Measurements from ENCODE around the gene PRDM12.

PRDM12 gene

DNA sequence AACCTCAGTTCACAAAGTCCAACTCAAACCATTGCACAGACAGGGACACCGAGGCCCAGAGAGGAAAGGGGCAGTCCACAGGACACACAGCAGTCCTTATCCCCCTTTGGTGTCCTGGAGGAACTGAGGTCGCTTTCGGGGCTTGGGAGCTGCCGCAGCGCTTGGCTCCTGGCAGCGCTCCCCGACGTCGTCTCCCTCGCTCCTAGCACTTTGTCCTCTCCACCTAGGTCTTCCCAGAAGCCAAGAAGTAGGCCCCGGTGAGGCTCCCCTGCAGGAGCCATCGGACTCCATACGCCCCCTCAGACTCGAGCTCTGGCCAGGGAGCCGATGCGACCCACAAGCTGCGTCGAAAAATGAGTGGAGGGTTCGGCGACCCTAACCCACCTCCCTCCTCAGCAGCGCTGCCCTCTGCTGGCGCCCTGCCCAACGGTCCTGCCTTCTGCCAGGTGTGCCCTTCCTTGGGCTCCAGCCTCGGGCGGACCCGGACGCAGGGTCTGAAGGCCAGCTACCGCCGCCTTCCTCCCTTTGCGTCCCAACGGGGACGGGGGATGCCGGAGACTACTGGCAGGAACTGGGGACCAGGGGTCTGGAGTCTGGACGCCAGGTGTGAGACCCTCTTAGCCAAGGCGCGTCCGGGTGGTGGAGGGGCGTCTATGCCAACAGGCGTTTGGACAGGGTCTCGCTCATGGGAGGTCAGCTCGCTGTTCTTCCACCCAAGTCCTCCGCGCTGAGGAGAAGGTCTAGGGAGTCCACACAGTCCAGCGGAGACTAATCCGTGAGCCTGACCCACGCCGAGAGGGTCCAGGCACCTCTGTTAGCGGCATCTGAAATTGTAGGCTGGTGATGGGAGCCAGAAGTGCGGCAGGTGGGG, 2.1 kb upstream of the PRDM12 start:
- Histone ChIP-seq H3K27me3 (ENCODE audit: control insufficient read depth in 3 of 3, insufficient read depth in 3 of 3, low read depth in 1 of 3, low read length in 3 of 3) (peaks cover 77 to 97% (median 96%) of the 10 kb centered on the region in 3 experiments), H3K79me1 (ENCODE audit: low read depth, low read length) (no peaks in the 10 kb centered on the region), H2BK15ac (ENCODE audit: low read length) (peak overlapping the region; percentile 98), H3K18ac (ENCODE audit: low read length) (peak overlapping the region; percentile 27), H3K4me1 (ENCODE audit: control insufficient read depth in 2 of 2, insufficient read depth in 1 of 2, low read depth in 1 of 2, low read length in 2 of 2) (peaks cover 7 to 24% of the 10 kb centered on the region in 2 donors), H3K9me3 (replicated peaks in 1 of 2; ENCODE audit: control insufficient read depth in 2 of 2, insufficient read depth in 1 of 2, low read depth in 1 of 2, low read length in 2 of 2) (peaks cover 8 to 15% of the 10 kb centered on the region in 2 donors), H3K36me3 (replicated peaks in 1 of 2; ENCODE audit: control insufficient read depth in 2 of 2, insufficient read depth in 2 of 2, low read length in 2 of 2) (no peaks in the 10 kb centered on the region), H3K23ac (ENCODE audit: low read depth, low read length, poor library complexity) (peak overlapping the region; percentile 91), H2BK120ac (ENCODE audit: low read depth, low read length) (peak overlapping the region; percentile 76), H2BK5ac (ENCODE audit: low read length) (peak overlapping the region; percentile 24), H3K9ac (ENCODE audit: low read depth, low read length, poor library complexity) (no peak overlapping the region), H2AK5ac (ENCODE audit: low read depth, low read length) (peak overlapping the region; percentile 98), H2AFZ (ENCODE audit: low read length) (peak overlapping the region; percentile 96), H3K27ac (replicated peaks; ENCODE audit: low read length) (no peak overlapping the region), H4K8ac (ENCODE audit: low read depth, low read length) (peak overlapping the region; percentile 65), H3K4ac (ENCODE audit: low read length) (no peak overlapping the region), H3K4me2 (ENCODE audit: insufficient read depth, low read length, poor library complexity, severe bottlenecking) (peak overlapping the region; percentile 18), H2BK12ac (ENCODE audit: low read length) (peak overlapping the region; percentile 47), H3K4me3 (ENCODE audit: low read length in 2 of 2) (no peak overlapping the region), H4K91ac (ENCODE audit: low read depth, low read length, poor library complexity) (no peak overlapping the region), H3K14ac (ENCODE audit: low read length) (no peak overlapping the region)
- no CpG with 5 or more reads among the region's 49 CpGs for WGBS, 2 donors (ENCODE audit: extremely low coverage in 2 of 2, insufficient read length in 2 of 2, insufficient replicate concordance in 1 of 2)
- DNase-seq (ENCODE audit: low spot score) = no peak

- no peaks in the 10 kb centered on the region for H3K79me1 ChIP-seq (ENCODE audit: low read depth, low read length)
- H2BK120ac ChIP-seq (ENCODE audit: low read depth, low read length) = peak overlapping the region; percentile 76
- peaks cover 77 to 100% (median 99%) of the 10 kb centered on the region in 3 experiments for H3K27me3 ChIP-seq (ENCODE audit: control insufficient read depth in 3 of 3, insufficient read depth in 3 of 3, low read depth in 1 of 3, low read length in 3 of 3)
- peak overlapping the region; percentile 24 for H2BK5ac ChIP-seq (ENCODE audit: low read length)
- H4K91ac ChIP-seq (ENCODE audit: low read depth, low read length, poor library complexity) = no peak overlapping the region
- H3K14ac ChIP-seq (ENCODE audit: low read length) = no peak overlapping the region
- peak overlapping the region; percentile 27 for H3K18ac ChIP-seq (ENCODE audit: low read length)
- H4K8ac ChIP-seq (ENCODE audit: low read depth, low read length) = no peak overlapping the region
- no peak overlapping the region for H3K4me2 ChIP-seq (ENCODE audit: insufficient read depth, low read length, poor library complexity, severe bottlenecking)
- no peaks in the 10 kb centered on the region for H3K36me3 ChIP-seq (replicated peaks in 1 of 2; ENCODE audit: control insufficient read depth in 2 of 2, insufficient read depth in 2 of 2, low read length in 2 of 2)
- peak overlapping the region; percentile 91 for H3K23ac ChIP-seq (ENCODE audit: low read depth, low read length, poor library complexity)
- no peak for DNase-seq (ENCODE audit: low spot score)
- peak overlapping the region; percentile 98 for H2AK5ac ChIP-seq (ENCODE audit: low read depth, low read length)
- no peak overlapping the region for H3K4me3 ChIP-seq (ENCODE audit: low read length in 2 of 2)
- peaks cover 7 to 24% of the 10 kb centered on the region in 2 donors for H3K4me1 ChIP-seq (ENCODE audit: control insufficient read depth in 2 of 2, insufficient read depth in 1 of 2, low read depth in 1 of 2, low read length in 2 of 2)
- no peak overlapping the region for H3K4ac ChIP-seq (ENCODE audit: low read length)
- WGBS, 2 donors (ENCODE audit: extremely low coverage in 2 of 2, insufficient read length in 2 of 2, insufficient replicate concordance in 1 of 2) = no CpG with 5 or more reads among the region's 15 CpGs
- H3K27ac ChIP-seq (replicated peaks; ENCODE audit: low read length) = no peak overlapping the region
- peaks cover 8 to 15% of the 10 kb centered on the region in 2 donors for H3K9me3 ChIP-seq (replicated peaks in 1 of 2; ENCODE audit: control insufficient read depth in 2 of 2, insufficient read depth in 1 of 2, low read depth in 1 of 2, low read length in 2 of 2)
- peak overlapping the region; percentile 79 for H2BK15ac ChIP-seq (ENCODE audit: low read length)
- H2BK12ac ChIP-seq (ENCODE audit: low read length) = peak overlapping the region; percentile 84
- H2AFZ ChIP-seq (ENCODE audit: low read length) = peak overlapping the region; percentile 75
- no peak overlapping the region for H3K9ac ChIP-seq (ENCODE audit: low read depth, low read length, poor library complexity)
Observed at GRCh38 chr9:130662970-130663257, 1.5 kb upstream of the PRDM12 start.

GRCh38 chr9:130663258-130663976, 977 bp upstream of the PRDM12 start:
- Histone ChIP-seq H3K27ac (replicated peaks; ENCODE audit: low read length) (no peak overlapping the region), H2BK15ac (ENCODE audit: low read length) (peak overlapping the region; percentile 79), H3K14ac (ENCODE audit: low read length) (no peak overlapping the region), H3K9ac (ENCODE audit: low read depth, low read length, poor library complexity) (peak overlapping the region; percentile 9), H3K4me3 (ENCODE audit: low read length in 2 of 2) (no peak overlapping the region), H2AFZ (ENCODE audit: low read length) (peak overlapping the region; percentile 75), H2BK120ac (ENCODE audit: low read depth, low read length) (peak overlapping the region; percentile 87), H3K4me2 (ENCODE audit: insufficient read depth, low read length, poor library complexity, severe bottlenecking) (peak overlapping the region; percentile 25), H3K36me3 (replicated peaks in 1 of 2; ENCODE audit: control insufficient read depth in 2 of 2, insufficient read depth in 2 of 2, low read length in 2 of 2) (no peaks in the 10 kb centered on the region), H3K79me1 (ENCODE audit: low read depth, low read length) (no peaks in the 10 kb centered on the region), H2AK5ac (ENCODE audit: low read depth, low read length) (peak overlapping the region; percentile 94), H2BK12ac (ENCODE audit: low read length) (peak overlapping the region; percentile 84), H4K8ac (ENCODE audit: low read depth, low read length) (no peak overlapping the region), H3K23ac (ENCODE audit: low read depth, low read length, poor library complexity) (peak overlapping the region; percentile 91), H3K18ac (ENCODE audit: low read length) (peak overlapping the region; percentile 27), H3K4me1 (ENCODE audit: control insufficient read depth in 2 of 2, insufficient read depth in 1 of 2, low read depth in 1 of 2, low read length in 2 of 2) (peaks cover 7 to 24% of the 10 kb centered on the region in 2 donors), H2BK5ac (ENCODE audit: low read length) (no peak overlapping the region), H3K9me3 (replicated peaks in 1 of 2; ENCODE audit: control insufficient read depth in 2 of 2, insufficient read depth in 1 of 2, low read depth in 1 of 2, low read length in 2 of 2) (peaks cover 6 to 11% of the 10 kb centered on the region in 2 donors), H4K91ac (ENCODE audit: low read depth, low read length, poor library complexity) (no peak overlapping the region), H3K27me3 (ENCODE audit: control insufficient read depth in 3 of 3, insufficient read depth in 3 of 3, low read depth in 1 of 3, low read length in 3 of 3) (peaks cover 76 to 100% (median 99%) of the 10 kb centered on the region in 3 experiments), H3K4ac (ENCODE audit: low read length) (no peak overlapping the region)
- no peak for DNase-seq (ENCODE audit: low spot score)
- WGBS, 2 donors (ENCODE audit: extremely low coverage in 2 of 2, insufficient read length in 2 of 2, insufficient replicate concordance in 1 of 2) = no CpG with 5 or more reads among the region's 65 CpGs

DNA sequence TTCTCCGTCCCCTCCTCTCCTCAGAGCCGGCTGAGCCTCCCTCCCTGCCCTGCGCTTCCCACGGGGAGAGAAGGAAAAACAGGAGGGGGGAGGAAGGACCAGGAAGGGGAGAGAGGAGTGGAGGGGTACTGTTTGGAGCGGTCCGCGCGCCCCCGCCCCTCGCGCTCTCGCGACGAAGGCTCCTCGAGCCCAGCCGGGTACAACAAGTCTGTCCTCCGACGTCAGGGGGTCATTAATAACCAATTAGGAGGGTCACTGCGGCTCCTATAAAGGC, 480 bp upstream of the PRDM12 start:
- H3K27me3 ChIP-seq (ENCODE audit: control insufficient read depth in 3 of 3, insufficient read depth in 3 of 3, low read depth in 1 of 3, low read length in 3 of 3) = peaks cover 72 to 100% (median 99%) of the 10 kb centered on the region in 3 experiments
- H2BK12ac ChIP-seq (ENCODE audit: low read length) = peak overlapping the region; percentile 84
- H2BK15ac ChIP-seq (ENCODE audit: low read length) = peak overlapping the region; percentile 79
- H3K9me3 ChIP-seq (replicated peaks in 1 of 2; ENCODE audit: control insufficient read depth in 2 of 2, insufficient read depth in 1 of 2, low read depth in 1 of 2, low read length in 2 of 2) = peaks cover 2 to 6% of the 10 kb centered on the region in 2 donors
- WGBS, 2 donors (ENCODE audit: extremely low coverage in 2 of 2, insufficient read length in 2 of 2, insufficient replicate concordance in 1 of 2) = no CpG with 5 or more reads among the region's 19 CpGs
- peak overlapping the region; percentile 87 for H2BK120ac ChIP-seq (ENCODE audit: low read depth, low read length)
- no peak for DNase-seq (ENCODE audit: low spot score)
- peaks cover 7 to 24% of the 10 kb centered on the region in 2 donors for H3K4me1 ChIP-seq (ENCODE audit: control insufficient read depth in 2 of 2, insufficient read depth in 1 of 2, low read depth in 1 of 2, low read length in 2 of 2)
- peak overlapping the region; percentile 75 for H2AFZ ChIP-seq (ENCODE audit: low read length)
- H3K14ac ChIP-seq (ENCODE audit: low read length) = no peak overlapping the region
- H3K4me3 ChIP-seq (ENCODE audit: low read length in 2 of 2) = no peak overlapping the region
- H4K91ac ChIP-seq (ENCODE audit: low read depth, low read length, poor library complexity) = no peak overlapping the region
- no peaks in the 10 kb centered on the region for H3K36me3 ChIP-seq (replicated peaks in 1 of 2; ENCODE audit: control insufficient read depth in 2 of 2, insufficient read depth in 2 of 2, low read length in 2 of 2)
- H3K27ac ChIP-seq (replicated peaks; ENCODE audit: low read length) = no peak overlapping the region
- peak overlapping the region; percentile 9 for H3K9ac ChIP-seq (ENCODE audit: low read depth, low read length, poor library complexity)
- H3K79me1 ChIP-seq (ENCODE audit: low read depth, low read length) = no peaks in the 10 kb centered on the region
- no peak overlapping the region for H3K4ac ChIP-seq (ENCODE audit: low read length)
- peak overlapping the region; percentile 25 for H3K4me2 ChIP-seq (ENCODE audit: insufficient read depth, low read length, poor library complexity, severe bottlenecking)
- peak overlapping the region; percentile 17 for H4K8ac ChIP-seq (ENCODE audit: low read depth, low read length)
- H3K18ac ChIP-seq (ENCODE audit: low read length) = peak overlapping the region; percentile 27
- H3K23ac ChIP-seq (ENCODE audit: low read depth, low read length, poor library complexity) = no peak overlapping the region
- no peak overlapping the region for H2BK5ac ChIP-seq (ENCODE audit: low read length)
- peak overlapping the region; percentile 94 for H2AK5ac ChIP-seq (ENCODE audit: low read depth, low read length)
